GM19238 (cell line): ENCODE data around the gene KCNK18.
"Not testable (repeated sequence)": the region's sequence is repeated elsewhere in the genome, so short reads cannot be mapped to it uniquely, and the experiment has no call there.

ENCODE experiments used
- DNase-seq: peaks from one replicate; pipeline ENCODE4 v3.0.0; 2011; ENCODE audit warnings: low spot score; ENCODE audit not compliant: insufficient read length

KCNK18 gene

DNA sequence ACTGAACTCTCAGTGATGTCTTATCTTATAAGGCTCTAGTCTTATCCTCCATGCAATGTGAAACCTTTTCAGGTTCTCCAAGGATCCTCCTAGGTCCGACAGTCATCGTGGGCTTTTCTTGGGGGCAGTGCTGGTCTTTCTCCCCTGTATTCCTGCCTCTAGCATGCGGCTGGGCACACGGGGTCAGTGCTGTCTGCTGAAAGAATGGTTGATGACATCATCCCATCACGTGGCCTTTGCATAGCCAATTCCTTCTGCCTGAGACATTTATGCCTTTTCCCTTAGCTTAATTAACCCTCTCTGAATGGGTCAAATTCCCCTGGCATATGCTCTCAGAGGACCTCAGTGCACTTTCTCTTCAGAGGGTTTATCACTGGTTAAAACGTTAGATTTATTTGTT, 27.0 kb upstream of the KCNK18 start:
- DNase-seq: no peak

DNA sequence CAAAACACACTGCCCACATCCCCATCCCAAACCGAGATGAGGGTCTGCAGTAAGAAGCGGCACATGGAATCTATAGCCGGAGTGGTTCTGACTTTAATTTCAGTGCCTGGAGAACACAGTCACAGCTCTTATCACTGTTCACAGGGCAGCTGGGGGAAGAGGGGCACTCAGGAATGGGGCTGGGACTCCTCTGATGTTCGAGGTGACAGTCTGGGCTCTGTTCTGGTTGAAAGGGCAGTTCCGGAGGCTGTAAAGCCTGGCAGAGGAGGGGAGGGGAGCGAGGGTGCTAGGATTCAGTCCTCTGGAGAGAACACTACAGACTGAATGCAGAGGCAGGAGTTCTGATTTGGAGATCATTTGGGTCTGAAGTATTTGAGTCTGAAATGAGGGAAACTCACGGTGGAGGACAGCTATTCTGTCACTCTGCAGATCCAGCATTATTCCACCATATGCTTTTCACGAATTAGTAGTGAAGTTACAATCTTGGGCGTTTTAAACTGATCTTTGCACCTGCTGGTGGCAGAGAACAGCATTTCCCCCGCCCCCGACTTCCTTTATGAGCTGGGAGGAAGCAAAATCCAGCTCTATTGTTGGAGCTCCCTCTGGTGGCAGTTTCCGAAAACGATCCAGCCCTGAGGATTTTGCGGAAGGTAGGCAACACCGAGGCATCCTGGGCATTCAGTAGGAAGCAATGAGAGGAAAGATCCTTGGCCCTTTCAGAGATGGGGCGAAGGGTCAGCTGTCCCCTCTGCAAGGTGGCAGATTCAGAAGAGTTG, 22.7 kb upstream of the KCNK18 start:
- DNase-seq: peak; percentile 71

DNA sequence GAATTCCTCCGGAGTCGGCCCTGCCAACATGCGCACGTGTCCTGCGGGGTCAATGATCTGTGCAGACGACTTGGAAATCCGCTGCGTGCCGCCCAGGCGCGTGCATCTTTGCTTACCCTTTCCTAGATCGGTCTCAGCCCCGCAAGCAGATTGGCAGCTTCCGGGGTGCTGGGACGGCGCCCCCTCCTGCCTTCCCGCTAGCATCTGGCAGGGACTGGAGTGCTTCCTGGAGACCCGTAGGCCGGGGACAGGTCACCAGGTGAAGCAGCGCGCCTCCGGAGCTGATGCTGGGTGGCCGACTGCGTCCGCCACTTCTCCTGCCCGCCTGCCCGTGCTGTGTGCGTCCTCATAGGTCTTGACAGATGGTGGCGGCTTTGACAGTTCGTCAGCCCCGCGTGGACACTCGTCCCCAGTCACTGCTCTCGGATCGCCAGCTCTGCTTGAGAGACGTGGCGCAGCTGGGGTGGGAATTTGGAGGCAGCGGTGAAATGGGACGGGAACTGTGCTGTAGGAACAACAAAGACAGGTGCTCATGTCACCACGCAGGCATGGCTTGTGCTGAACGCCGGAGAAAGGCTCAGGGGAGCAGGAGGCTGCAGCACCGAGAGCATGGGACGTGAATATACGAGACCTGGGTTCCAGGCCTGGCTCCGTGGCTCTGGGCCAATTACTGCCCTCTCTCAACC, 21.9 kb upstream of the KCNK18 start:
- DNase-seq: no peak

DNA sequence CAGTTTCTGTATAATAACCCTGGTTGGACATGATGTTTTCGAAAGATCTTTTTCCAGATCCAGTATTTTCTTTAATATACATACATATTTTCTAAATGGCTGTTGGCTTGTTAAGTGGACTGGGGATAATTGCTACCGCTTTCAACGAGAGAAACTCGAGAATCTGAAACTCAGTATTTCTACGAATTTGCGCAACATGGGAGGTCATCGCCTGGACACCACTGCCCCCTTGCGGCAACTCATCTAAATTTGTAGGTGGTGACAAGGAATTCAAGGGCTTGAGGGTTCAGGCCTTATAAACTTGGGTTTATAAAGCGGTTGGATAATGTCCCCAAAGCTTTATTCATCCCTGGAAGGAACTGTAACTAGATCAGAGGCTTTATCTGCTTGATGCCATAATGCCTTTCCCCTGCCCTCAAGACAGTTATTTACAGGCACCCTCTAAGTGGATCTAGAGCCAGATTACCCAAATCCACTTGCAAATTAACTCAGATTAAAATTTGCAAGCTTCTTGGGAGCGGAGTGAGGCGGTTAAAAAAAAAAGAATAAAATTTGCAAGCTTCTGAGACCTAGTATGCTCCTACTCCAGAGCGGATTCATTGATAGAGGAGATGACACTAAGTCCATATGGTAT, 21.3 kb upstream of the KCNK18 start:
- no peak for DNase-seq

DNA sequence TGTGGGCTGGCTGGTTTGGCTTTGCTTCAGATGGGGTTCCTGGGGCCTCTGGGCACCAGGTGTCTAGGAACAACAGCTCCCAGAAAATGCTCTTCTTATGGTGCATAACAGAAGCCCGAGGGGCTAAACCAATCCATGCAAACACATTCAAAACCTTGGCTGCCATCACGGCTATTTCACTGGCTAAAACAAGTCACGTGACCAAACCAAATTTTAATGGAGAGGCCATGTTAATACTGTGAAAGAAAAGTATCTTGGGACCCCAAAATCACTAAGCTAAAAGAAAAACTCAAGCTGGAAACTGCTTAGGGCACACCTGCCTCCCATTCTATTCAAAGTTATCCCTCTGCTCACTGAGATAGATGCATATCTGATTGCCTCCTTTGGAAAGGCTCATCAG, 19.1 kb upstream of the KCNK18 start:
- DNase-seq: no peak

DNA sequence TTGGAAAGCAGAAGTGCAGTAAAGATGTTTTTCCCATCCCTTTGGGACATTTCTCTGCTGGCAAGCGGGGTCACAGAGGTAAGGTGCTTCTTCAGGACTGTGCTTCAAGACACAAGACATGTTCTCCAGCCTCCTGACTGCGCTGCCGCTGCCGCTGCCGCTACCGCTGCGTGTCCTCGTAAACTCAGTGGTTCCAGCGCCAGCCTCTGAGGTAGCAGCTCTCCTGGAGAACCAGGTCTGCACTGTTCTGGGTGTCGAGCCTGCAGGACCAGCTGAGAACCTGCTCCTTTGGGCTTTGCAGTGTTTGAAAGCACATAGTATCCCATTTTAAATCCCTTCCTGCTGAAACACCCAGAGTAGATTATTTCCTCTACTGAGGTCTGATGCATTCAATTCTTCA, 13.0 kb upstream of the KCNK18 start:
- DNase-seq: no peak

DNA sequence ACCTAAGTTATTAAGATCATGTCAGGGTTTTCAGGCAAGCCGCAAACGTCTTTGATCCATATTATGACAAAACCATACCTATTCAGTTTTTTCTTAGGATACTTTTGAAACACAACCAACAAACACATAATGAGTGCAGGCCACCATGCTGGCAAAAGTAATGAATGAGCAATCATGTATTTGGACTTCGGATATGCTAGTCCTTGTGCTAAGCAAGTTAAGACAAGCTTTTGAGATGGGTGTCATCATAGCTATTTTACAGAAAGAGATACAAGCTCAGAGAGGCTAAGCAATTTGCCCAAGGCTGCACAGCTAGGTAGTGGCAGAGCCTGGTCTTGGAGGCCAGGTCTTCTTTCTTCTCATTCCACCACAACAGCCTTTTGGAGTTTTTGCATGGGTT, 12.5 kb upstream of the KCNK18 start:
- no peak for DNase-seq

DNA sequence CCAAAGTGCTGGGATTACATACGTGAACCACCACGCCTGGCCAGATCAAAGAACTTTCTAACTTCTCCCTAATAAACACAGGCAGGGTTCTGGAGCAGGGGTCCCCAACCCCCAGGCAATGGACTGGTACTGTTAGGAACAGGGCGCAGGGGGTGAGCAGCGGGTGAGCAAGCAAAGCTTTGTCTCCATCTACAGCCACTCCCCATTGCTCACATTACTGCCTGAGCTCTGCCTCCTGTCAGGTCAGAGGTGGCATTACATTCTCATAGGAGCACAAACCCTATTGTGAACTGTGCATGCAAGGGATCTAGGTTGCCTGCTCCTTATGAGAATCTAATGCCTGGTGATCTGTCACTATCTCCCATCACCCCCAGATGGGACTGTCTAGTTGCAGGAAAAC, 11.5 kb upstream of the KCNK18 start:
- DNase-seq: not testable (repeated sequence)

DNA sequence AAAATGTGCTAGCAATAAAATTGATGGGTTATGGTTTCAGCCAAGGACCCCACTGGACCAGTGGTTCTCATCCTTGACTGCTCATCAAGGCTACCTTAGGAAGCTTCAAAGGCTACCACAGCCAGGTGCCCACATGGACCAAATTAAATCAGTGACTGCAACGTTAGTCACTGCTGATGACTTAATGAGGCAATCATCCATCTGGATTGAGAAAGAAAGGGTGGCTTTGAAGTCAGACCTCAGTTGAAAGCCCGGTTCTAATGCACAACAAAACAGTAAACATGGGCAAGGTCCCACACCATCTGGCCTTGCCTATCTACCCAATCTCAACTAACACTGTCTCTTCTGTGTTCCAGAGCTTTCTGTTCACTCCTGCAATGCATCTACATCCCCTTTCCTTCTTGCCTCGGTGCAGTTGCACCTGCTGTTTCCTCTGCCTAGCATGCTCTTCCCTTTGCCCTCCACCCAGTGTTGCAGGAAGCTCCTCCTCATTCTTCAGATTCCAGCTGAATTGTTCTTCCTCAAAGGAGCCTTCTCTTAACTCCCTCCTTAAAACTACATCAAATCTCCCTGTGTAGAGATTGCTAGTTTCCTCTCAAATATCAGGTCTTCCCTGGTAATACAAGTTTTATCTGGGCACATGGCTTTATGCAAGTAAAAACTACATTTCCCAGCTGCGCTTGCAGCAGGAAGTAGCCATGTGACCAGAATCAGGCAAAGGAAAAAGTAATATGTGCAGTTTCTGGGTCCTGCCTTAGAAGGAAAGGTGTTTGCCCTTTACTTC, 10.3 kb upstream of the KCNK18 start:
- no peak for DNase-seq

DNA sequence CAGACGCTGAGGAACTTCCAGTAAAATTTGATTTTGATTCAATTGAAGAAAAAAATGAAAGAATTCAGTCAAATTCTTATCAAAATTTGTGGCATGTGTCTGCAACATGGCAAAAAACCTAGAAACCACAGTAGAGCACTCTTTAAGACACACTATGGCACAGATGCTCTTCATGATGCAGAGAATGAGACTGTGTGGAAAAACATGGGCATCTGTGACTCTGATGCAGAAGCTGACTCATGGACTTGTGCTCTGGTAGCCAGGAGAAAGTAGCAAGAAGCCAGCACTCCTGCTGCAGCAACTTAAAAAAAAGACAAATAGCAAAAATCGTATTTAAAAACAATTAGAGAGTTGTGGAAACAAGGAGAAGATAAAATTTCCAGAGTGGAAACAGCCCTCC, 8.9 kb upstream of the KCNK18 start:
- no peak for DNase-seq

DNA sequence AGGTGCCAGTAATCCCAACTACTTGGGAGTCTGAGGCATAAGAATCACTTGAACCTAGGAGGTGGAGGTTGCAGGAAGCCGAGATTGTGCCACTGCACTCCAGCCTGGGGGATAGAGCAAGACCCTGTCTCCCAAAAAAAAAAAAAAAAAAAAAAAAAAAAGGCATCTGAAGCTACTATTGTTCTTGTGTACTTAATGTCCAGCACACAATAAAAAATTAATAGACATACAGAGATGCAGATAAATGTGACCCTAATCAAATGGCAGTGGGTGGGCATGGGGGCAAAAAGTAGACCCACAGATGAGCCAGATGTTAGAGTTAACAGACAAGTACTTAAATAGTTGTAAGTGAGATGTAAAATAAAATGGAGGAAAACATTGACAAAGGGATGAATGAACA, 7.7 kb upstream of the KCNK18 start:
- no peak for DNase-seq

DNA sequence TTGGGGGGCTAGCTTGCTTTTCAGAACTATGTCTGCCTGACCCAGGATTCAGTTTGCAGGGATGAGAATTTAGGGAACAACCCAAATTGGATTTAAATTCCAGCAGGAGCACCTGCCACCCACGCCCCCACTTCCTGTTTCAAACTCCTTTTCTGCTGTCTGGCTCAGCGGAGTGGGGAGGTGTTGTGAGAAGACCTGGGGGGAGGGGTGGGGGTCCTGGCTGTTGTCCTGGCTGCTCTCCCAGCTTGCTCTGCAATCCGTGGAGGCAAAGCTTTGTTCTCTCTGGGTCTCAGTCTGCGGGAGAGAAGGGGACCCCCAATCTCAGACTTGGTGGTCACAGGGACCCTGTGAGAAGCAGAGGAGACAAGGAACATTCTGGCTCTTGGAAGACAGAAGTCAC, 799 bp downstream of the KCNK18 start:
- no peak for DNase-seq

DNA sequence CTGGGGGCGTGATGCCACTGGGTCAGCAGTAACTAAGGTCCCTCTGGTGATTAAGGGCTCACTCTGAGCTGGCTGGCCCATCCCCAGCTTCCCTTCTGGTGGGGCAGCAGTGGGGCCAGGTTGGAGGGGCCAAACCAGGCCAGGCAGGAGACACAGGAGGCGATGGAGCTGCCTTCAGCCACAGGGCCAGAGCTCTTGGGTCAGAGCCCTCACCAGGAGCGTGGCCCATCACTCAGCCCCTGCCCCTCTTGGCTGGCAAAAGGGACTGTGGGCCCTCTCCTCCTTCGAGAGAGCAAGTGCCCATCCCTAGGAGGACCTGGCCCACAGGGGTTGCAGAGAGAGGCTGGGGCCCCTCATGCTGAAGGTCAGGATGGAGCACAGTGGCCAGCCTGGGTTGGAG, 4.5 kb downstream of the KCNK18 start:
- no peak for DNase-seq

DNA sequence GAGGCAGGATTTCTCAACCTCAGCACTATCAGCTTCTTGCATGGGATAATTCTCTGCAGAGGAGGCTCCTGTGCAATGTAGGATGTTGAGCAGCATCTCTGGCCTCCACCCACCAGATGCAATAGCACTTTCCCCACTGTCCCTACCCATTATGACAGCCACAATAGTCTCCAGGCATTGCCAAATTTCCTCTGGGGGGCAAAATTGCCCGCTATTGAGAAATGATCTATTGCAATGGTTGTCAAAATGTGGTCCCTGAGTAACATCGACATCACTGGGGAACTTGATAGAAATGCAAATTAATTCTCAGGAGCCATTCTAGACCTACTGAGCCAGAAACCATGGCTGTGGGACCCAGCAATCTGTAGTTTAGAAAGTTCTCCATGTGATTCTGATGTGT, 7.0 kb downstream of the KCNK18 start:
- no peak for DNase-seq

DNA sequence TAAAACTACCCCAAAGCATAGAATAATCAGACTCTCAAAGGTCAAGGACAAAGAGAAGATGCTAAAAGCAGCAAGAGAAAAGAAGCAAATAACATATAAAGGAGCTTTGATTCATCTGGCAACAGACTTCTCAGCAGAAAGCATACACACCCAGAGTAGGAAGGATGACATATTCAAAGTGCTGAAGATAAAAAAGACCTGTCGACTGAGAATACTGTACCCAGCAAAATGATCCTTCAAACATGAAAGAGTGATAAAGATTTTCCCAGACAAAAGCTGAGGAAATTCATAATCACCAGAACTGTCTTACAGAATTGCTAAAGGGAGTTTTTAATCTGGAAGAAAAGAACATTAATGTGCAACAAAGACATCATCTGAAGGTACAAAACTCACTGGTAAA, 14.9 kb downstream of the KCNK18 start:
- DNase-seq: no peak

DNA sequence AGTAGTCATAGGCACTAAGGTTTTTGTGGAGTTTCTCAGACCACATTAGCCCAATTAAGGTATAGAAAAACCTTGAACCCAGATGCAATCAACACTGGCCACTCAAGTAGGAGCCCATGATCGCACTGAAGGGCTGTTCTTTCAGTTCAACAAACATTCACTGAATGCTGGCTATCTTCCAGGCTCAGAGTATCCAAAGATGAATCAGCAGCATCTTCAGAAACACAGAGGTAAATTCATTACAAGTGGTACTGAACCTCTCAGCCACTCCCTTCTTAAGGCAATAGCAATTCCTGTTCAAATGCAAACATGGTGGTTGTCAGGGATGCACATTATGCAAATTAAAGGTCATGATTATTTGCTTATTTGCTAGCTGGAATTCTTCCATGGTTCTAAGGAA, 17.1 kb downstream of the KCNK18 start:
- DNase-seq: no peak

DNA sequence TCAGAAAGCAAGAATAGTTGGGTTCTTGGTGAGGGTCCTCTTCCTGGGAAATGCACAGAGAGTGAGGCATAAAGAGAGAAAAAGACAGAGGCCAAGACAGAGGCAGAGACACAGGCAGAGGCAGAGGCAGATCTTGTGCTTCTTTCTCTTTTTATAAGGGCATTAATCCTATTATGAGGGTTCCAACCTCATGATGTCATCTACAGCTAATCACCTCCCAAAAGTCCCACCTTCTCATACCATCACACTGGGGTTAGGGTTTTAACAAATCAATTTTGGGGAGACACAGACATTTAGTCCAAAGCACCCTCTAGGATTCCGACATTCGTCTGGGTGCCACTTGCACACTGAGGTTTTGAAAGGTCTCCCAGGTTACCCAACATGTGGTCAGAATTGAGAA, 17.8 kb downstream of the KCNK18 start:
- no peak for DNase-seq

DNA sequence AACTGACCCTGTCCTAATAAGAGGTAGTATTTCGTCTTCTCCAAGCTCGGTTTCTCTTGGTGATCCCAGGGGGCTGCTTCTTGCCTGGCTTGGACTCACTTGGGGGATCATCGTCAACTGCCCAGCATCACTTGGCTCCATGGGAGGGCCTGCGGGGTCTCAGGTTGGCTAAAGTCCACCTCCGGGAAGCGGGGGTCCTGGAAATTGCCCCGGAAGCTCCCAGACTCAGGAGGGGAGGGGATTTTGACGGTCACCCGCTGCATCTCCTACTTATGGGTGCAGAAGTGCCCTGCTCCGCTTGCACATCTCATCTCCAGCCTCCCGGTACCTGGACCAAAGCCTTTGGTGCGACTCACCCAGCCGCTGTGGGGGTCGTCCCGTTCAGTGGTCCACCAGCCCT, 18.7 kb downstream of the KCNK18 start:
- no peak for DNase-seq

DNA sequence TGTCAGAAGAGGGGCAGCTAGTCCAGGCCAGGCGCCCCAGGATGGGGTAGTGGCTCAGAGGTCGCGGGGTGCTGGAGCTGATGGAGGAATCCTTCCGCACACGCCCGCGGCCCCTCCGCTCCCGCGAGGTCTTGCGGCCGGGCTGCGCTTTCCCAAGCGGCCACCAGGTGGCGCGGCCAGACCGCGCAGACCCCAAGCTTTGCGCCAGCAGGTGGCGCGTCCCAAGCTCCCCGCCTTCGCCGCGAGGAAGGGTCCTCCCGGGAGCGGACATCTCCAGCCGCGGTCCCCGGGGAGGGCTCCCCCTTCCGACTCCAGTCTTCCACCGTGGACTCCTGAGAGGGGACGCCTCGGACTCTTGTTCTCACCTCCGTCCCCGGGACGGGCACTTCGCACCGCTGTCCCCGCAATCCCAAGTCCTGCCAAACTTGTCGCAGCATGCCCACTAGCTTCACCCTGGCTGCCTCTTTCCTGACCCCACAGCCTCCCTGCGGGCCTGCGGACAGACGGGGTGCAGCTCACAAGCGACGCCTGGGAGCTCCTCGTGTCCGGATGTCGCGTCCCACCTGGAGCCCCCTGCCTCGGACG, 19.4 kb downstream of the KCNK18 start:
- DNase-seq: peak; percentile 82

DNA sequence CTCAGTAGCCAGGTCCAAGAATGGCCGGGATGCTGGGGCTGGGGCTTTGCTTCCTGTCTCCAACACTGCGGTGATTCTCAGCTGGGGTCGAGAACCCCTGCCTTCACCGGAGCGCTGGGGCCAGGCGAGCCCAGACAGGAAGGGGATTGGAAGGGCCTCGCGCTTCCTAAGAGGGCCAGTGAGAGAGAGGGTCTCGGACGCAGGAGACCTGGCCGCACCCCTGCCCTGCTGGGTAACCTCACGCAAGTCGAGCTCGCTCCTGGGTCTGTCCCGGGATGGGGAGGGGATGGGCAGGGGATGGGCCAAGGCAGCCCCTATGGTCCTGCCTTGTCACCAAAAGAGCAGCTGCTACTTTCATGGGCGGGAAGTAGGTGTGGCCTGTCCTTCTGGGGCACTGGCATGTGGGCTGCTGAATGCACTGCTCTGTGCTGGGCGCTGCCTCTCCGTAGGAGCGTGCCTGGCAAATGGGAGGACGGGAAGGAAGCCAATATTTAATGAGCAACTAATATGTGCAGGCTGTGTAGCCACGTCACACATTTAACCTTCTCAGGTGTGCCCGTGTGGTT, 20.0 kb downstream of the KCNK18 start:
- peak; percentile 22 for DNase-seq

DNA sequence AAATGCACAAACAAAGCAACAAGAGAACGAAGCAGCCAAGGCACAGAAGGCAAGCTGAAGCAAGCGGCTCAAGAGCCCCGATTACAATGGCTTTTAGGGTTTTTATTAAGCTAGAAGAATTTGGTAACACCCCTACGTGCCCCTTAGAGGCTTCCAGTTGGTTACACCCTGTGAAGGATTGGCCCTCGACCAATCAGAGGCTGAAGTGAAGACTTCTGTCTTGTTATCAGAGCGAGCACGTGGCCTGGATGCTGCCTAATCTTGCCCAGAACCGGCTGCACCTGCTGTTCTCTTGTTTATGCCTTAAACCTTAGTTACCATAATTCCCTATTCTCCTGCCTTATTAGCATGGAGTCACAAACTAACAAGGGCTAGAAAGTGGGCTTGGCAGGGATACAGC, 21.4 kb downstream of the KCNK18 start:
- DNase-seq: no peak
